HFF-Myc (cell line): ENCODE data around the gene KIAA1671.

Experiments used
- DNase-seq: peaks from one replicate; pipeline ENCODE4 v3.0.0-alpha.2; 2011; ENCODE audit warnings: low read depth; ENCODE audit errors: extremely low read depth
- H3K4me3 ChIP-seq: replicated peaks from 2 replicates; pipeline ENCODE4 v1.5.1; 2011; ENCODE audit warnings: low read depth, mild to moderate bottlenecking, control low read depth, low read length
- TF ChIP-seq, protein P1 (sequence below): IDR thresholded peaks from 2 replicates; pipeline ENCODE4 v1.5.1; 2012; ENCODE audit warnings: mild to moderate bottlenecking, low read depth, low read length, control low read depth; ENCODE audit errors: missing control alignments

KIAA1671 gene

DNA sequence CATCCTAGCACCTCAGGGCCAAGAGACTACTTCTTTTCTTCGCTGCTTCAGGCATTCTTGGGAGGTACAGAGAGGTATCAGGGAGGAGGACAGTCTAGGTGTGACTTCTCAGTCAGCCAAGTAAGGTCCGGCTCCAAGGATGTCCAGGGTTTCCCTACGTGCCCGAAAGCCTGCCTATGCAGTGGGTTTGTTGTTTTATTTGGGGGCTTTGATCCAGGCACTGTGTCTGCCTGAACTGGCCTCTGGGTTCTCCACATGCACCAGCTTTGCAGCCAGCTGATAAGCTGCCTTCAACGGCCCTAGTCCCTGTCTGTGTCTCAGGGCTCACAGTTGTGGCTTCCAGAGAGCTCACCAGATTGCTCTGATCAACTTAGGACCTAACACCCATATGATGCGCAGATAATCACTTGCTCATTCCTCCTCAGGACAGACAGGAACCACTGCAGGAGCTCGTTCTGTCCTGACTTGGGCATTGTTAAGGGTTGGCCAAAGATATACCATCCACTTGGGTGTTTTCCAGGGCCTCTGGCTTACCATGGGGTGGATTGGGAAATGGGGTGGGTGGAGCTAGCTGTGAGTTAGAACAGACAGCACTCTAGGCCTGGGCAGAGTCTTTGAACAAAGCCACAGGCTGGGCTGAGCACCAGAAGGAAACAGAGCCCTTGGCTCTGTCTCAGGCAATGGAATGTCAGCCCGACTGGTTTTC is 201.6 kb downstream of the KIAA1671 start:
- no peak overlapping the region for H3K4me3 ChIP-seq
- TF ChIP-seq, protein P1, sequence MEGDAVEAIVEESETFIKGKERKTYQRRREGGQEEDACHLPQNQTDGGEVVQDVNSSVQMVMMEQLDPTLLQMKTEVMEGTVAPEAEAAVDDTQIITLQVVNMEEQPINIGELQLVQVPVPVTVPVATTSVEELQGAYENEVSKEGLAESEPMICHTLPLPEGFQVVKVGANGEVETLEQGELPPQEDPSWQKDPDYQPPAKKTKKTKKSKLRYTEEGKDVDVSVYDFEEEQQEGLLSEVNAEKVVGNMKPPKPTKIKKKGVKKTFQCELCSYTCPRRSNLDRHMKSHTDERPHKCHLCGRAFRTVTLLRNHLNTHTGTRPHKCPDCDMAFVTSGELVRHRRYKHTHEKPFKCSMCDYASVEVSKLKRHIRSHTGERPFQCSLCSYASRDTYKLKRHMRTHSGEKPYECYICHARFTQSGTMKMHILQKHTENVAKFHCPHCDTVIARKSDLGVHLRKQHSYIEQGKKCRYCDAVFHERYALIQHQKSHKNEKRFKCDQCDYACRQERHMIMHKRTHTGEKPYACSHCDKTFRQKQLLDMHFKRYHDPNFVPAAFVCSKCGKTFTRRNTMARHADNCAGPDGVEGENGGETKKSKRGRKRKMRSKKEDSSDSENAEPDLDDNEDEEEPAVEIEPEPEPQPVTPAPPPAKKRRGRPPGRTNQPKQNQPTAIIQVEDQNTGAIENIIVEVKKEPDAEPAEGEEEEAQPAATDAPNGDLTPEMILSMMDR: no peak
- DNase-seq: no peak

DNA sequence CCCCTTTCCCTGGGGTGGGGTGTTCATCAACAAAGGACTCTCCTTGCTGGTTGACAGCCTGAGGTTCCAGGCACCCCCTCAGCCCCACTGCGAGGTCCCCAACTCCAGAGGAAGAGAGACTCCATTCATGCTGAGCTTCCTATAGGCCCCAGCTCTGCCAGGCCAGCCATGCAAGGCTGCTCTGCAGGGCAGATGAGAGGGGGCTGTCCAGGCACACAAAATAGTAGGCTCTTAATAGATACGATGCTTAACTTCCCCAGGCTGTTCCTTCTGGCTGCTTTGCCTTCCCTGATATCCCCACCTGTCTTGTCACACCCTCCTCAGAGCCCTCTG is 202.1 kb downstream of the KIAA1671 start:
- no peak overlapping the region for H3K4me3 ChIP-seq
- DNase-seq: no peak
- TF ChIP-seq, protein P1: no peak

DNA sequence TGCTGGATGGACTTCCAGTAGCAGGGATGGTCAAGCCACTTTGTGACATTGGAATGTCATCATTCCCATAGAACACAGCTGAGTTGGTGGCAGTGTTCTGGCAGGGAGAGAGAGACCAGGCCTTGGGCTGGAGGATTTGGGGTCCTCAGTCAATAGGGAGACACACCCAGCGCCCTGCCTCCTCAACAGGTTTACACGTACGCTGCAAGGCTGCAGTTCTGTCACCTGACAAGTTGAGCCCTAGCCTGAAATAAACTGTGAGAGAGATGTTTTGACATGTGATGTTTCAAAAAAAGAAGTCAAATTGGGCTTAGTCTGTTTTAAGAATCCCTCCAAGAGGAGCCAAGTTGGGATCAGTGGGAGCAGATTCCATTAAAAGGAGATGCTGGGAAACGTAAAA is 204.2 kb downstream of the KIAA1671 start:
- DNase-seq: no peak
- TF ChIP-seq, protein P1: no peak
- H3K4me3 ChIP-seq: no peak overlapping the region

DNA sequence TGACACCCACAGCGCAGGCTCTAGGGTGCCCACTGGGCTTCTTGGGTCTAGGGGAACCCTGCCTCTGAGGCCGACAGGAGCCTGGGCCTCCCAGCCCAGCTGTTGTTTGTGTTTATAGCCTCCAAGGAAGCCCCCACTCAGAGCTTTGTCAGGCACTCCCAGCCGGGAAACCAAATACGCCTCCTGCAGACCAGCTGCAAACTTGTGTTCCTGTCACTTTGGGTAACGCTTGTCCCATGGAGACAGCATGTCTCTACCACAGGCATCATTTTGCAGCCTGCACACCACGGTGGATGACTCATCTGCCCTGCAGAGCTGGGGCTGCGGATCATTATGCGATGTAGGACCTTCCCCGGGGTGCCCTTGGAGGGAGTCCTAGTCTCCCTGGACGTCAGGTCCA is 206.5 kb downstream of the KIAA1671 start:
- TF ChIP-seq, protein P1: no peak
- no peak overlapping the region for H3K4me3 ChIP-seq
- no peak for DNase-seq

DNA sequence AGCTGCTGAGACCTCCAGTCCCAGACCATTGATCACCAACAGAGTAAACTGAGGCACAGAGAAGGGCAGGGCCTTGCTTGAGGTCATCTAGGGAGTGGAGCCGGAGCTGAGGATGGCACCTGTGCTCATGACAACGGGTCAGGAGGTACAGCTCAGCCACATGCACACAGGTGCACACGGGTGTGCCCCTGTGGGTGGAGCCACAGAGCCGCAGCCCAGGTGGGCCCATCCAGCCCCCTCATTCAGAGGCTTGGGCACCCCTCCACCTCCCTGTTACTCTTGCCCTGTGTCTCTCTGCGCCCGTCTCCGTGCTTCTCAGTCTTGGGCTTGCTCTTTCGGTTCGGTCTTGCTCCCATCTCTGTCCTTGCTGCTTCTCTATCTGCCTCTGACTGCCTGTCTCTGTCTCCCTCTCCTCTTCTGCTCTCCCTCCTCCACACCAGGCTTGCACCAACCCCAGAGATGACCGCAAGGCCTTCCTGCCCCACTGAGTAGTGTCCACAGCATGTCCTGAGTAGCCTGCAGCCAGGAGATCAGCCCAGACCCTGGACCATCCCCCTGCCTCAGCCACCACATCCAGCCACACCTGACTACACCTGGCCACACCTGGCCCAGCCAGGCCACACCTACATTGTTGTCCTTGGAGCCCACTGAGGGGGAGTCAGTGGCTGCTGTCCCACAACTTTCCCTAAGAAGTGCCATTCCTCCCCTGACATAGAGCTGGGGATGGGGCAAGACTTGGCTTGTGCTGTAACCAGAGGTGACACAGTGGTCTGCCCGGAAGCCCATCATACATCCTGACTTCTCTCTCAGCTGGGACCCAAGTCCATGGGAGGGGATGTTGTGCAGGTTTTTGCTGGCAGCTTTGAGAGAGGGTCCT is 207.8 kb downstream of the KIAA1671 start:
- TF ChIP-seq, protein P1: no peak
- H3K4me3 ChIP-seq: no peak overlapping the region
- DNase-seq: no peak

DNA sequence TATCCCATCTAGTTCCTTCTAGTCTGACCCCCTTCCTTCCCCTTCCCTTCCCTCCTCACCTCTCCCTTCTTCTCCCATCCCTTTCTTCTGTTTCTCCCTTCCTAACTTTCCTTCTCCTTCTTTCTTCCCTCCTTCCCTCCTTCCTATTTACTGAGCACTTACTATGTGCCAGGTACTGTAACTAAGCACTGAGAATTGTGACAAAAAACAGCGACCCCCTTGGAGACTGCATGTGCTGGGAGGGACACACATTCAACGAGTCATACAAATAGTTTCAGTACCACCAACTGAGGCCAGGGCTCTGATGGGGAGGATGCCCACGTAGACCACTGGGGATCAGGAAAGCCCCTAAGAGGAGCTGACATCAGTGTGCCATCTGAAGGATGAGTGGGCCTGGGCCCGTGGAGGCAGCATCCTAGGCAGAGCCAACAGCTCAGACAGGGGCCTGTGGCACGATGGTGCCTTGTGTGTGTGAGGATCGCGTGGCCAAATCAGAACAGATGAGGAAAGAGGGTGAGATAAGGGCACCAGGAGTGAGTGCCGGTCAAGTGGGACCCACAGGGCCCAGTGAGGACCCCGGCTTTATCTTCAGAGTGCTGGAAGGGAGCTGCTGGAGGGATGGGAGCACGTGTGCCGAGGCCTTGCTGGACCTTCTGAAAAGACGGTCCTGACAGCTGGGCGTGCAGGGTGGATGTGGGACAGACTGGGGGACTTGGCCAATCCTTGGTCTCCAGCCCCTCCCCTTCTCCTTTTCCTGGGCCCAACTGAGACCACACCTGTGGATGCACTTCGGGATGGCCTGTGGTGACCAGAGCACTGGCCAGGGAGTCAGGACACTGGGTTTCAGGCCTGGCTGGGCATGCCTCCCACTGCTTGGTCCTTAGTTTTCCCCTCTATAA is 208.8 kb downstream of the KIAA1671 start:
- TF ChIP-seq, protein P1: no peak
- H3K4me3 ChIP-seq: no peak overlapping the region
- DNase-seq: no peak
